ENCODE measurements around the gene CDK10.

Gene CDK10

DNA sequence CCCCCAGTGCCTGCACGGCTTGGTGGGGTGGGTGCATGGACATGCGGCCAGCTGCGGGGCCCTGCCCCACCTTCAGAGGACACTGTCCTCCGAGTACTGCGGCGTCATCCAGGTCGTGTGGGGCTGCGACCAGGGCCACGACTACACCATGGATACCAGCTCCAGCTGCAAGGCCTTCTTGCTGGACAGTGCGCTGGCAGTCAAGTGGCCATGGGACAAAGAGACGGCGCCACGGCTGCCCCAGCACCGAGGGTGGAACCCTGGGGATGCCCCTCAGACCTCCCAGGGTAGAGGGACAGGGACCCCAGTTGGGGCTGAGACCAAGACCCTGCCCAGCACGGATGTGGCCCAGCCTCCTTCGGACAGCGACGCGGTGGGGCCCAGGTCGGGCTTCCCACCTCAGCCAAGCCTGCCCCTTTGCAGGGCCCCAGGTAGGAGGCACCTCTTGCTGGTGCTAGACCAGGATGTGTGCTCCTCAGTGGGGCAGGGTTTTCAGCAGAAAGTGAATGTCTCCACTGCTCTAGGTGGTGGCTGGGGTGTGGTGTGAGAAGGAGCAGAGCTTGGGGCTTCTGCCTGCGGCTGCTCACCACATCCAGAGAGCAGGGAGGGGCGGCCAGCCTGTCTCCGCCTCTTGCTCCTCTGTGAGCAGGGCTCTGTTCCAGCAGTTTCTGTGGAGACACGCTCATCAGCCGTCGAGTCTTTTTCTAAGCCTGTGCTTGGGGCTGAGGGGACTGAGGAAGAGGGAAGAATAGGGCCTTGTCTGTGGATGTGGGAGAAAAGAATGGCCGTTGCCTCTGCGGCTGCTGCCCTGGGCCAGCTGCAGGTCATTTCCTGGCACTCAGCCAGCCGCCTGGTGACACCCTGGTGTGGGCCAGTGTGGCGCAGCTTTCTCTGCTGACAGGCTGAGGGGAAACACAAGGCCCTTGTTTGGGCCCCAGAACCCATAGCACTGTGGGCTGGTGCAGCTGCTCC lies 37.1 kb downstream of the CDK10 start:
- Mint-ChIP-seq H3K9me3 (no peaks in the 10 kb centered on the region), H3K4me1 (ENCODE audit: low read depth) (peaks cover 58% of the 10 kb centered on the region), H3K36me3 (ENCODE audit: low read depth) (peaks cover 31% of the 10 kb centered on the region), H3K27ac (peak overlapping the region; percentile 89), H3K27me3 (no peaks in the 10 kb centered on the region), H3K4me3 (peak overlapping the region; percentile 87)

DNA sequence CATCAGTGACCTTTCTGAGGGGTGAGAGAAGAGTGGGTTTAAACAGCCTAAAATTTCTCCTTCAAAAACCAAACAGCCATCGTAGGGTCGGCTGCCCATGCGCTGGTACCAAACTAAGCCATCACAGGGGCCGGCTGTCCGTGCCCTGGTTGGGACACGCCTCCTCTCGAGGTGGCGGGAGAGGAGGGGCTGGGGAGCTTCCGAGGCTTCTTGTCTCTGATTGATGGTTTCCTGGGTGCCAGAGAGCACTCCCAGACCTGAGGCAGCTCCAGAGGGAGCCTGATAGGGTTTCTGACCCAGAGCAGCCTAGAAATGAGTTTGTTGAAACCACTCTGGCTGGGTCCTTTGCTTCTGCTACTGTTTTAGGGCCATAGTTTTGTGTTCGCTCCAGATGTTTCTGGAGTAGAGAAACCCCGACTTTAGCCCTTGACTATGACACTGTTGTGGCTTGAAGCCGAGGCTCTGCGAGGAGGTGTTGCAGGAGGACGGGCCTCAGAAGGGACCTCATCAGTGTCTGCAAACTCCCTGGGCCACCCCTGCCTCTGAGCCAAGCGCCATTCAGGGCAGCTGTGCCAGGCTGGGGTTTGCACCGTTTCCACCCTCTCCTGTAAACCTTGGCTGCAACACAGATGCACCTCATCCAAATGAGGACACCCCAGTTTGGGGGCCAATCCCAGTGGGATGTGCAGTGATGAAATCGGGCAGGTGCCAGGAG lies 41.1 kb downstream of the CDK10 start:
- Mint-ChIP-seq H3K4me1 (ENCODE audit: low read depth) (peaks cover 41% of the 10 kb centered on the region), H3K27me3 (no peaks in the 10 kb centered on the region), H3K27ac (peak overlapping the region; percentile 53), H3K36me3 (ENCODE audit: low read depth) (peaks cover 55% of the 10 kb centered on the region), H3K4me3 (peak overlapping the region; percentile 37), H3K9me3 (no peaks in the 10 kb centered on the region)

DNA sequence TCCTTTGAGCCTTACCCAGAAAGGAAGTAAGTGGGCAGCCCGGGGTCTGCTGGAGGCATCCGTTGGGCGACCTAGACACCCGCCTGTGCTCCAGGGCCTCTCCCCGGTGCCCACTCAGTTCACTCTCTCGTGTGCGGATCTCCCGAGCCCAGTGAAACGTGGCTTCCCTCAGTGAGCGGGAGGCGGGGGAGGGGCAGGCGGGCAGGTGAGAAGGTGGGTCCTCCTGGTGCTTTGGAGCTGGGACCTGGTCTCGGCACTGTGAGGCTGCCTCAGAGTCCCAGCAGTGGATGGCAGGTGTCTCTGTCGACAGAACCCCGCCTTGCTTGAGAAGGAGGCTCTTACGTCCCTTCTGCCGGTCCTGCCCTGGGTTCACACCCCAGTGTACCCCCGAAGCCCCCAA lies 42.8 kb downstream of the CDK10 start:
- Mint-ChIP-seq H3K27me3 (no peaks in the 10 kb centered on the region), H3K4me1 (ENCODE audit: low read depth) (peaks cover 24% of the 10 kb centered on the region), H3K27ac (no peak overlapping the region), H3K4me3 (no peak overlapping the region), H3K36me3 (ENCODE audit: low read depth) (peaks cover 58% of the 10 kb centered on the region), H3K9me3 (no peaks in the 10 kb centered on the region)

DNA sequence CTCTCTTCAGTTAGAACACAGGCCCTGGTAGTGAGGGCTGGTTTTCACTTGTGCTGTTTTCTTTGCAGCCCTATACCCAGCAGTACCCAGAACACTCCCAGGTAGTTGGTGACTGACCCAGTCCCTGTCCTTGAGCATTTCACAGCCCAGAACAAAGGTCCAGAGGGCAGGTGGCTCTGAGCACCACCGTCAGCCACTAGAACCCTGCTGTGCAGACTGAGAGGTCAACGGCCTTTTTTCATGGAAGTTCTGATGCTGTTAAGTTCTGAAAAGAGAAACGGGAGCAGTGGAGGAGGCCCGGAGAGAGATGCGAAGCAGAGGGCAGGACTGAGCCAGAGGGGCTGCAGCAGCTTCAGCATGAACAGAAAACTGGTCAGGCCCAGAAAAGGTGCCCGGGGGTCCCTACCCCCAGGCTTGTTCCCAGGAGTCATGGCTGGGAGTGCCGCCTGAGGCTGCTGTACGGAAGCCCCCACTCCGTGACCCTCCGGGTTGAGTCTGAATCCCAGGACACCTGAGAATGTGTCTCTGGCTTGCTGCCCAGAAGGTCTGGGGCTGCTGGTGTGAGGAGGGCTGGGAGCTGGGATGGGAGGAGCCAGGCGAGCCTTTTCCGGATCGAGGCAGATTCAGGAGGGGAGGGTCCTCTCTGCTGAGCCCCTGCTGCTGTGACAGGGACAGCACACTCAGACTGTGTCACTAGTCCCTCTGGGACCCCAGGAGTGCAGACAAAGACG lies 43.5 kb downstream of the CDK10 start:
- peaks cover 24% of the 10 kb centered on the region for H3K4me1 Mint-ChIP-seq (ENCODE audit: low read depth)
- H3K36me3 Mint-ChIP-seq (ENCODE audit: low read depth) = peaks cover 59% of the 10 kb centered on the region
- no peak overlapping the region for H3K27ac Mint-ChIP-seq
- H3K9me3 Mint-ChIP-seq = no peaks in the 10 kb centered on the region
- H3K27me3 Mint-ChIP-seq = no peaks in the 10 kb centered on the region
- no peak overlapping the region for H3K4me3 Mint-ChIP-seq

DNA sequence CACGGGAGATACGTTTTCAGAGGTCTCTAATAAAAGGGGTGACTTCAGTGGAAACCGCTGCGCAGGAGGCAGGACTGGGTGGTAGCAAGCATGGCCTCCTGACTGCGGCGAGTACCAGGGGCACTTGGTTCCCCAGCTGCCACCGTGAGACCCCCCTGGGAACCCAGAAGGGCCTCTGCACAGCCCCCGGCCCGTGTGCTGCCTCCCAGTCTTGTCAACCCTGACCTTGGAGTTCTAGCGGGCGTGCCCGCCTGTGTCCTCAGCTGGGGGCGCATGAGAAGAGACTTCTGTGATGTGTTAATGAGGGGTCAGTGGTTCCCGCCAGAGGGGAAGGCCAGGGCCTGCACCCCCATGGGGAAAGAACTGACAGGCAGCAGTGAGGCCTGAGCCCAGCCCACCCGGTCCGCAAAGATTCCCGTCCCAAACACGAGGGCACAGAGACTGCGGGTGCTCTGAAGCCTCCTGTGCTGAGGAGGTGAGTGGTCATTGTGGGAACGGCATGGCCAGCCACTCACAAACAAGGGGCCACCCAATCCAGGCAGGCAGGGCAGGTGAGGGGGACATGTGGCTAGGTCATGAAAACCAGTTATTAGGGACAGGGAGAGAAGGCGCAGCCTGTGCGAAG lies 44.2 kb downstream of the CDK10 start:
- Mint-ChIP-seq H3K9me3 (no peaks in the 10 kb centered on the region), H3K27me3 (no peaks in the 10 kb centered on the region), H3K4me1 (ENCODE audit: low read depth) (peaks cover 24% of the 10 kb centered on the region), H3K4me3 (no peak overlapping the region), H3K27ac (no peak overlapping the region), H3K36me3 (ENCODE audit: low read depth) (peaks cover 66% of the 10 kb centered on the region)

DNA sequence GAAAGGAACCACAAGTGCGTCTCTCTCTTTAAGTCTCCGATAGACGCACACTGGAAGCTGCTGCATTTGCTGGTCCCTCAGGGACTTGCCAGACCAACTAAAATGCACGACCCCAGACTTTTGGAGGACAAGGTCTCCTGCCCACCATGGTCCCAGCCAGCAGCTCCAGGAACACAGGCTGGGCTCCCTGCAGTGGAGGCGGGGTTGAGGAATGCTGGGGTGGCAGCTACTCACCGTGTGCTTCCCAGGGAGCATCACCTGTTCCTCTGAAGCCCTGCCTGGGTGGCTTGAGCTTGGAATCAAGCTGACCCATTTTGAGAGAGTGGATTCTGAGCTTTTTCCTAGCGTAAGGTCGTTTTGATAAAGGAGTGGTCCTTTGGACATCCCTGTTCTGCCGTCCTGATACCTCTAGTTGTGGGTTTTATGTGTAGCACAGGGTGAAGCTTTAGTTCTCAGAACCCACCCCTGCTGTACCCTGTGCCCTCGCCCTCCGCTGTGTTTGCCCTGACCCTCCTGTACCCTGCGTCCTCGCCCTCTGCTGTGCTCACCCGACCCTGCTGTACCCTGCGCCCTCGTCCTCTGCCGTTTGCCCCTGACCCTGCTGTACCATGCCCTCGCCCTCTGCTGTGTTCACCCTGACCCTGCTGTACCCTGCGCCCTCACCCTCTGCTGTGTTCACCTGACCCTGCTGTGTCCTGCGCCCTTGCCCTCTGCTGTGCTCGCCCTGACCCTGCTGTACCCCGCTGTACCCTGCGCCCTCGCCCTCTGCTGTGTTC lies 45.8 kb downstream of the CDK10 start:
- peaks cover 72% of the 10 kb centered on the region for H3K36me3 Mint-ChIP-seq (ENCODE audit: low read depth)
- peaks cover 25% of the 10 kb centered on the region for H3K4me1 Mint-ChIP-seq (ENCODE audit: low read depth)
- H3K9me3 Mint-ChIP-seq = no peaks in the 10 kb centered on the region
- H3K4me3 Mint-ChIP-seq = no peak overlapping the region
- peak overlapping the region; percentile 64 for H3K27ac Mint-ChIP-seq
- H3K27me3 Mint-ChIP-seq = no peaks in the 10 kb centered on the region

DNA sequence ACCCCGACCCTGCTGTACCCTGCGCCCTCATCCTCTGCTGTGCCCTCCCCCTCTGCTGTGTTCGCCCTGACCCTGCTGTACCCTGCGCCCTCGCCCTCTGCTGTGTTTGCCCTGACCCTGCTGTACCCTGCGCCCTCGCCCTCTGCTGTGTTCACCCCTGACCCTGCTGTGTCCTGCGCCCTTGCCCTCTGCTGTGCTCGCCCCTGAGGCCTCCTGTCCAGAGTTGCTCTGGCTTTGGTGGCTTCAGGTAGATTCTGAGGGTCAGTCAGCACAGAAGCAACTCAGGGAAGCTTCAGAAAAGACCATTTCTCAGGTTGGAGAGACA lies 46.4 kb downstream of the CDK10 start:
- Mint-ChIP-seq H3K36me3 (ENCODE audit: low read depth) (peaks cover 73% of the 10 kb centered on the region), H3K27ac (peak overlapping the region; percentile 12), H3K9me3 (no peaks in the 10 kb centered on the region), H3K4me1 (ENCODE audit: low read depth) (peaks cover 25% of the 10 kb centered on the region), H3K27me3 (no peaks in the 10 kb centered on the region), H3K4me3 (no peak overlapping the region)

DNA sequence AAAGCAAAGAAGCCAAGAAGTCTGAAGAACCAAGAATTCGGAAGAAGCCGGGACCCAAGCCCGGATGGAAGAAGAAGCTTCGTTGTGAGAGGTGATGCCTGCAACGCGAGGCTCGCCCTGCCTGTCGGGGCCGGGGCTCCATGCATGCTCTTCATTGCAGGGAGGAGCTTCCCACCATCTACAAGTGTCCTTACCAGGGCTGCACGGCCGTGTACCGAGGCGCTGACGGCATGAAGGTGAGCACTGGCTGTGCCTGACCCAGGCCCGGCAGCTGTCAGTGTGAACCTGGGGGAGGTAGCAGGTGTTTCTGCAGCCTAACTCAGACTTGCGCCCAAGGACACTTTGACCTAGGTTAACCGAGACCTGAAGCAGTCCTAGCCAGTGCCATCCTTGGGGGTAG lies 46.8 kb downstream of the CDK10 start:
- H3K4me1 Mint-ChIP-seq (ENCODE audit: low read depth) = peaks cover 25% of the 10 kb centered on the region
- peaks cover 76% of the 10 kb centered on the region for H3K36me3 Mint-ChIP-seq (ENCODE audit: low read depth)
- no peaks in the 10 kb centered on the region for H3K9me3 Mint-ChIP-seq
- H3K27me3 Mint-ChIP-seq = no peaks in the 10 kb centered on the region
- H3K4me3 Mint-ChIP-seq = no peak overlapping the region
- H3K27ac Mint-ChIP-seq = no peak overlapping the region

DNA sequence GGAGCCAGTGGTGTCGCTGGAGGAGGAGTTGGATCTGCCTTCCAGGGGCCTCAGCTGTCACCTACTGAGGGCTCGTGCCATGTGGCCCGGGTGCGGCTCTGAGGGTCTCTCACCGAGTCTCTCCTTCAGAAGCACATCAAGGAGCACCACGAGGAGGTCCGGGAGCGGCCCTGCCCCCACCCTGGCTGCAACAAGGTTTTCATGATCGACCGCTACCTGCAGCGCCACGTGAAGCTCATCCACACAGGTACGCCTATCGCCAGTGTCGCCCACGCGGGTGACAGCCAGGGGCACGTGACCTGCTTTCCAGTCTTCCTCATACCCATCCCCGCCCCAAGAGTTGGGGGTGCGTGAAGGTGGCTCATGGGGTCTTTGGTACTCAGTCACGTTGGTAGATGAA lies 47.3 kb downstream of the CDK10 start:
- no peaks in the 10 kb centered on the region for H3K27me3 Mint-ChIP-seq
- no peak overlapping the region for H3K27ac Mint-ChIP-seq
- no peaks in the 10 kb centered on the region for H3K9me3 Mint-ChIP-seq
- H3K4me1 Mint-ChIP-seq (ENCODE audit: low read depth) = peaks cover 25% of the 10 kb centered on the region
- H3K36me3 Mint-ChIP-seq (ENCODE audit: low read depth) = peaks cover 77% of the 10 kb centered on the region
- no peak overlapping the region for H3K4me3 Mint-ChIP-seq

DNA sequence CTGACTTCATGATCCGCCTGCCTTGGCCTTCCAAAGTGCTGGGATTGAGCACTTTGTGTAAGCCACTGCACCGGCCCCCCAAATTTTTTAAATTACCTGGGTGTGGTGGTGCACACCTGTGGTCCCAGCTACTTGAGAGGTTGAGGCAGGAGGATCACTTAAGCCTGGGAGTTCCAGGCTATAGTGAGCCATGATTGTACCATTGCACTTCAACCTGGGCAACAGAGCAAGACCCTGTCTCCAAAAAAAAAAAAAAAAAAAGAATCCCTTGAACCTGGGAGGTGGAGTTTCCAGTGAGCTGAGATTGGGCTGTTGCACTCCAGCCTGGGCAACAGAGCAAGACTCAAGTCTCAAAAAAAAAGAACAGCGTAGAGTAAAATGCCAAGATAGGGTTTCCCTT lies 50.1 kb downstream of the CDK10 start:
- H3K36me3 Mint-ChIP-seq (ENCODE audit: low read depth) = peaks cover 80% of the 10 kb centered on the region
- H3K9me3 Mint-ChIP-seq = no peaks in the 10 kb centered on the region
- peak overlapping the region; percentile 72 for H3K27ac Mint-ChIP-seq
- H3K4me3 Mint-ChIP-seq = no peak overlapping the region
- H3K4me1 Mint-ChIP-seq (ENCODE audit: low read depth) = peaks cover 24% of the 10 kb centered on the region
- no peaks in the 10 kb centered on the region for H3K27me3 Mint-ChIP-seq

DNA sequence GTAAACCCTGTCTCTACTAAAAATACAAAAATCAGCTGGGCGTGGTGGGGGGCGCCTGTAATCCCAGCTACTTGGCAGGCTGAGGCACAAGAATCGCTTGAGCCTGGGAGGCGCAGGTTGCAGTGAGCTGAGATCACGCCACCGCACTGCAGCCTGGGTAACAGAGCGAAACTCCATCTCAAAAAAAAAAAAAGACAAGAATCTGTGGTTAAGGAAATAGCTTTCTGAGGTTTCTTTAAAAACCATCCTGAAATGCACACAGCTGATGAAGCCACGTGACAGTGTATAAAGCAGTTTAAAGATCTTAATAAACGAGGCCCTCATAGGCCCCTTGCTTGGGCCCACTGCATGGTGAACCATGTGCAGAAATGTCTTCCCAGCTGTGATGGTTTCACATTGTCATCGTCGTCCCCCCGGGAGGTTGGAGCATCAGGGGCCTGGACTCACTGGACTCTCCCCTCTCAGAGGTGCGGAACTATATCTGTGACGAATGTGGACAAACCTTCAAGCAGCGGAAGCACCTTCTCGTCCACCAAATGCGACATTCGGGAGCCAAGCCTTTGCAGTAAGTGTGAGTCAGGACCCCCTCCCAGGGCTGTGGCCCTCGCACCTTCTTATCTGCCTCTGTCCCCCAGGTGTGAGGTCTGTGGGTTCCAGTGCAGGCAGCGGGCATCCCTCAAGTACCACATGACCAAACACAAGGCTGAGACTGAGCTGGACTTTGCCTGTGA lies 51.0 kb downstream of the CDK10 start:
- Mint-ChIP-seq H3K9me3 (no peaks in the 10 kb centered on the region), H3K27me3 (no peaks in the 10 kb centered on the region), H3K4me3 (no peak overlapping the region), H3K4me1 (ENCODE audit: low read depth) (peaks cover 20% of the 10 kb centered on the region), H3K36me3 (ENCODE audit: low read depth) (peaks cover 76% of the 10 kb centered on the region), H3K27ac (peak overlapping the region; percentile 72)

DNA sequence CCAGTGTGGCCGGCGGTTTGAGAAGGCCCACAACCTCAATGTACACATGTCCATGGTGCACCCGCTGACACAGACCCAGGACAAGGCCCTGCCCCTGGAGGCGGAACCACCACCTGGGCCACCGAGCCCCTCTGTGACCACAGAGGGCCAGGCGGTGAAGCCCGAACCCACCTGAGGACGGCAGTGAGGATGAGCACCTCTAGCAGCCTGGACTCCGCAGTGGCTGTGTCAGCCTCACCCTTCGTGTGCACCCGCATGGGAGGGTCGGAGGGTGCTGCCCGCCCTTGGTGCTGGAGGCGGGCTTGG lies 51.5 kb downstream of the CDK10 start:
- peak overlapping the region; percentile 72 for H3K27ac Mint-ChIP-seq
- peaks cover 79% of the 10 kb centered on the region for H3K36me3 Mint-ChIP-seq (ENCODE audit: low read depth)
- peaks cover 20% of the 10 kb centered on the region for H3K4me1 Mint-ChIP-seq (ENCODE audit: low read depth)
- H3K4me3 Mint-ChIP-seq = no peak overlapping the region
- no peaks in the 10 kb centered on the region for H3K9me3 Mint-ChIP-seq
- H3K27me3 Mint-ChIP-seq = no peaks in the 10 kb centered on the region

DNA sequence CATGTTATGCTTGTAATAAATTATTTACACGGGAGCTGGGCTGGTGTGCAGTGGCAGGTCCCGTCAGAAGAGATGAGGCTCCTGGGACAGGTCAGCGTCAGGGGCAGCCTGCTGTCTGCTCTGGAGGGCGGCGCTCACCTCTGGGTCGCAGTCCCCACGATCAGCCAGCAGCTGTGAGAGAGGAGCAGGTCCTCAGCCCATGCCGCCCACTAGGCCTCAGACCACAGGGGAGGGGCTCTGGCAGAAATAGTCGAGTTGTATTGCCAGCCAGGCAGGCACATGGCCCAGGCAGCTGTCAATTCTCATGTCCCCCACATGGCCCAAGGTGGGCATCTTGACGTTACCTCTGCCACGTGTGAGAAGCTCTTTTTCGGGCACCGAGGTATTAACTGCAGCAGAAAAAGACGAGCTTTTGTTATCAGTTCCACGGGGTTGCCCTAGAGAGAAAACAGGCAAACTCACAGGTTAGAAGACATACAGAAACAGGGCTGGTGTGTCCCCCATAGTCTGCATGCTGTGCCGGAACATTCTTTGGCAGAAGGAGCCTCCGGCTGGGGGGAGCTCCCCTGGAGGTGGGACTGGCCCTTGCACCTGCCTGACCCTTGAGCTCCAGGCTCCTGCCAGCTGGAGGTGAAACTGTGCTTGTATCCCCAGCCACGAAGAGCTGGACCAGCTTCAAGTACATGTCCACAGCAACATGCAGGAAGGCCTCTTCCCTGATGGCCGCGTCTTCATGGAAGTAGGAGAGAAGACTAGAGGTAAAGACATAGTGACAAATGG lies 52.2 kb downstream of the CDK10 start:
- peaks cover 24% of the 10 kb centered on the region for H3K4me1 Mint-ChIP-seq (ENCODE audit: low read depth)
- H3K27ac Mint-ChIP-seq = peak overlapping the region; percentile 41
- H3K36me3 Mint-ChIP-seq (ENCODE audit: low read depth) = peaks cover 79% of the 10 kb centered on the region
- no peaks in the 10 kb centered on the region for H3K27me3 Mint-ChIP-seq
- H3K4me3 Mint-ChIP-seq = no peak overlapping the region
- H3K9me3 Mint-ChIP-seq = no peaks in the 10 kb centered on the region
